Measurements from ENCODE around the gene POTEB3. TPM values are rescaled to one million over a fixed set of nuclear protein-coding genes. Genes with fewer than 3 reads are reported as not detected.
"Not testable (repeated sequence)": the region's sequence is repeated elsewhere in the genome, so short reads cannot be mapped to it uniquely, and the experiment has no call there.

The POTEB3 gene
- total and polyA plus RNA-seq, 2 donors (not counting 3 experiments of a cell fraction or from before 2014, with no cell fraction given): not detected

- H3K27me3 ChIP-seq (ENCODE audit: control insufficient read depth in 2 of 2, insufficient read depth in 2 of 2, low read length in 2 of 2); H3K4me1 ChIP-seq (ENCODE audit: control insufficient read depth, extremely low read depth, insufficient read depth, low read length); H3K79me2 ChIP-seq (ENCODE audit: control insufficient read depth, insufficient read depth, low read length); H3K4me3 ChIP-seq (replicated peaks in 1 of 3; ENCODE audit: insufficient read depth in 1 of 3, low read depth in 1 of 3, low read length in 3 of 3); DNase-seq (ENCODE audit: low read depth, low spot score); H3K27ac ChIP-seq (ENCODE audit: insufficient read depth, low read depth, low read length); H3K9ac ChIP-seq (replicated peaks; ENCODE audit: extremely low read depth, insufficient read depth, low read length); FAIRE-seq; H3K9me1 ChIP-seq (replicated peaks; ENCODE audit: control insufficient read depth, extremely low read depth, insufficient read depth, low read length); dilution Hi-C loops (cut with MboI; ENCODE audit: extremely low pct_ligation_motif_present, low sequenced_read_pairs); H4K20me1 ChIP-seq (replicated peaks; ENCODE audit: control insufficient read depth, extremely low read depth, insufficient read depth, low read length); intact Hi-C loops (cut with micrococcal nuclease); H3K4me2 ChIP-seq (ENCODE audit: insufficient read depth, low read length); POLR2A ChIA-PET; H2AFZ ChIP-seq (ENCODE audit: low read depth, low read length); BruUV-seq (replicated peaks); H3K36me3 ChIP-seq (ENCODE audit: control insufficient read depth in 2 of 2, extremely low read depth in 1 of 2, insufficient read depth in 2 of 2, low read length in 2 of 2); CTCF ChIA-PET; H3K9me3 ChIP-seq (replicated peaks; ENCODE audit: control insufficient read depth, insufficient read depth, low read length): not testable (repeated sequence)
Observed at GRCh38 chr15:21407366-21407765, 32.9 kb downstream of the POTEB3 start.

GRCh38 chr15:21401531-21401930 lies 38.8 kb downstream of the POTEB3 start:
- H3K27me3 ChIP-seq (ENCODE audit: control insufficient read depth in 2 of 2, insufficient read depth in 2 of 2, low read length in 2 of 2); intact Hi-C loops (cut with micrococcal nuclease); H3K27ac ChIP-seq (ENCODE audit: insufficient read depth, low read depth, low read length); H3K9ac ChIP-seq (replicated peaks; ENCODE audit: extremely low read depth, insufficient read depth, low read length); H3K4me3 ChIP-seq (replicated peaks in 1 of 3; ENCODE audit: insufficient read depth in 1 of 3, low read depth in 1 of 3, low read length in 3 of 3); H4K20me1 ChIP-seq (replicated peaks; ENCODE audit: control insufficient read depth, extremely low read depth, insufficient read depth, low read length); H3K79me2 ChIP-seq (ENCODE audit: control insufficient read depth, insufficient read depth, low read length); H3K9me3 ChIP-seq (replicated peaks; ENCODE audit: control insufficient read depth, insufficient read depth, low read length); H3K9me1 ChIP-seq (replicated peaks; ENCODE audit: control insufficient read depth, extremely low read depth, insufficient read depth, low read length); POLR2A ChIA-PET; dilution Hi-C loops (cut with MboI; ENCODE audit: extremely low pct_ligation_motif_present, low sequenced_read_pairs); H3K4me1 ChIP-seq (ENCODE audit: control insufficient read depth, extremely low read depth, insufficient read depth, low read length); H2AFZ ChIP-seq (ENCODE audit: low read depth, low read length); FAIRE-seq; CTCF ChIA-PET; H3K36me3 ChIP-seq (ENCODE audit: control insufficient read depth in 2 of 2, extremely low read depth in 1 of 2, insufficient read depth in 2 of 2, low read length in 2 of 2); DNase-seq (ENCODE audit: low read depth, low spot score); H3K4me2 ChIP-seq (ENCODE audit: insufficient read depth, low read length); BruUV-seq (replicated peaks): not testable (repeated sequence)

DNA sequence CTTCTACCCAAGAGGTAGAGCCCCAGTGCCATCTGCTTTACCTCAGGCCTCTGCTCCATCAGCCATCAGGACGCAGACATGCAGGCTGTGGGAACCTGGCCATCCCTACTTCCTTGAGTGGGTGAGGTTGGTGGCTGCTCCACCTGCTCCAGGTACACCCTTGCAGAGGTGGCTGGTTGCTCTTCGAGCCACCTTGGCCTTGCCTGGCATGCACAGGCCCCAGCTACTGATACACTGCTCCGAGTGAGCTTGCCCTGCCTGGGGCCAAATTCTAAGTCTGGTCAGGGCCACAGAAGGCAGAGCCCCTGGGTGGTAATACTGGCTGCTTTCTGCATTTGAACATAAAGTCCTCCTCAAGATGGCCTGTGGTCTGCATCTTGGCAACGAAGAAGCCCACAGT lies 41.2 kb downstream of the POTEB3 start:
- H4K20me1 ChIP-seq (replicated peaks; ENCODE audit: control insufficient read depth, extremely low read depth, insufficient read depth, low read length); H3K9ac ChIP-seq (replicated peaks; ENCODE audit: extremely low read depth, insufficient read depth, low read length); H3K4me1 ChIP-seq (ENCODE audit: control insufficient read depth, extremely low read depth, insufficient read depth, low read length); H3K27me3 ChIP-seq (ENCODE audit: control insufficient read depth in 2 of 2, insufficient read depth in 2 of 2, low read length in 2 of 2); H2AFZ ChIP-seq (ENCODE audit: low read depth, low read length); intact Hi-C loops (cut with micrococcal nuclease); DNase-seq (ENCODE audit: low read depth, low spot score); FAIRE-seq; POLR2A ChIA-PET; H3K9me1 ChIP-seq (replicated peaks; ENCODE audit: control insufficient read depth, extremely low read depth, insufficient read depth, low read length); H3K36me3 ChIP-seq (ENCODE audit: control insufficient read depth in 2 of 2, extremely low read depth in 1 of 2, insufficient read depth in 2 of 2, low read length in 2 of 2); H3K4me3 ChIP-seq (replicated peaks in 1 of 3; ENCODE audit: insufficient read depth in 1 of 3, low read depth in 1 of 3, low read length in 3 of 3); dilution Hi-C loops (cut with MboI; ENCODE audit: extremely low pct_ligation_motif_present, low sequenced_read_pairs); CTCF ChIA-PET; H3K27ac ChIP-seq (ENCODE audit: insufficient read depth, low read depth, low read length); H3K9me3 ChIP-seq (replicated peaks; ENCODE audit: control insufficient read depth, insufficient read depth, low read length); H3K79me2 ChIP-seq (ENCODE audit: control insufficient read depth, insufficient read depth, low read length); H3K4me2 ChIP-seq (ENCODE audit: insufficient read depth, low read length); BruUV-seq (replicated peaks): not testable (repeated sequence)

GRCh38 chr15:21398511-21398910 lies 41.8 kb downstream of the POTEB3 start:
- DNase-seq (ENCODE audit: low read depth, low spot score); H3K9me1 ChIP-seq (replicated peaks; ENCODE audit: control insufficient read depth, extremely low read depth, insufficient read depth, low read length); POLR2A ChIA-PET; H4K20me1 ChIP-seq (replicated peaks; ENCODE audit: control insufficient read depth, extremely low read depth, insufficient read depth, low read length); H3K9me3 ChIP-seq (replicated peaks; ENCODE audit: control insufficient read depth, insufficient read depth, low read length); H3K79me2 ChIP-seq (ENCODE audit: control insufficient read depth, insufficient read depth, low read length); BruUV-seq (replicated peaks); H3K4me1 ChIP-seq (ENCODE audit: control insufficient read depth, extremely low read depth, insufficient read depth, low read length); FAIRE-seq; CTCF ChIA-PET; H3K27me3 ChIP-seq (ENCODE audit: control insufficient read depth in 2 of 2, insufficient read depth in 2 of 2, low read length in 2 of 2); H3K9ac ChIP-seq (replicated peaks; ENCODE audit: extremely low read depth, insufficient read depth, low read length); H3K36me3 ChIP-seq (ENCODE audit: control insufficient read depth in 2 of 2, extremely low read depth in 1 of 2, insufficient read depth in 2 of 2, low read length in 2 of 2); H2AFZ ChIP-seq (ENCODE audit: low read depth, low read length); H3K4me2 ChIP-seq (ENCODE audit: insufficient read depth, low read length); H3K27ac ChIP-seq (ENCODE audit: insufficient read depth, low read depth, low read length); intact Hi-C loops (cut with micrococcal nuclease); dilution Hi-C loops (cut with MboI; ENCODE audit: extremely low pct_ligation_motif_present, low sequenced_read_pairs); H3K4me3 ChIP-seq (replicated peaks in 1 of 3; ENCODE audit: insufficient read depth in 1 of 3, low read depth in 1 of 3, low read length in 3 of 3): not testable (repeated sequence)
